ENCODE data around the gene HPN. TPM values are rescaled to one million over a fixed set of nuclear protein-coding genes. Genes with fewer than 3 reads are reported as not detected.

The HPN gene
- total RNA-seq, 6 experiments from 2014 or later, result not detected

GRCh38 chr19:35037716-35038622 is 3.6 kb upstream of the HPN start:
- DNase-seq, result no peak
- Mint-ChIP-seq H3K9me3 (no peaks in the 10 kb centered on the region), H3K4me1 (ENCODE audit: low read depth) (peaks cover 8% of the 10 kb centered on the region), H3K4me3 (no peak overlapping the region), H3K27ac (no peak overlapping the region; the same call in 1 of the 2 replicates), H3K27me3 (ENCODE audit: insufficient read depth) (peaks cover 11% of the 10 kb centered on the region), H3K36me3 (ENCODE audit: low read depth) (no peaks in the 10 kb centered on the region)
- TF ChIP-seq CTCF (IDR thresholded peaks at IDR 0.05), result no peak

GRCh38 chr19:35038623-35039512 is 2.7 kb upstream of the HPN start:
- H3K27me3 Mint-ChIP-seq (ENCODE audit: insufficient read depth), result peaks cover 11% of the 10 kb centered on the region

DNA sequence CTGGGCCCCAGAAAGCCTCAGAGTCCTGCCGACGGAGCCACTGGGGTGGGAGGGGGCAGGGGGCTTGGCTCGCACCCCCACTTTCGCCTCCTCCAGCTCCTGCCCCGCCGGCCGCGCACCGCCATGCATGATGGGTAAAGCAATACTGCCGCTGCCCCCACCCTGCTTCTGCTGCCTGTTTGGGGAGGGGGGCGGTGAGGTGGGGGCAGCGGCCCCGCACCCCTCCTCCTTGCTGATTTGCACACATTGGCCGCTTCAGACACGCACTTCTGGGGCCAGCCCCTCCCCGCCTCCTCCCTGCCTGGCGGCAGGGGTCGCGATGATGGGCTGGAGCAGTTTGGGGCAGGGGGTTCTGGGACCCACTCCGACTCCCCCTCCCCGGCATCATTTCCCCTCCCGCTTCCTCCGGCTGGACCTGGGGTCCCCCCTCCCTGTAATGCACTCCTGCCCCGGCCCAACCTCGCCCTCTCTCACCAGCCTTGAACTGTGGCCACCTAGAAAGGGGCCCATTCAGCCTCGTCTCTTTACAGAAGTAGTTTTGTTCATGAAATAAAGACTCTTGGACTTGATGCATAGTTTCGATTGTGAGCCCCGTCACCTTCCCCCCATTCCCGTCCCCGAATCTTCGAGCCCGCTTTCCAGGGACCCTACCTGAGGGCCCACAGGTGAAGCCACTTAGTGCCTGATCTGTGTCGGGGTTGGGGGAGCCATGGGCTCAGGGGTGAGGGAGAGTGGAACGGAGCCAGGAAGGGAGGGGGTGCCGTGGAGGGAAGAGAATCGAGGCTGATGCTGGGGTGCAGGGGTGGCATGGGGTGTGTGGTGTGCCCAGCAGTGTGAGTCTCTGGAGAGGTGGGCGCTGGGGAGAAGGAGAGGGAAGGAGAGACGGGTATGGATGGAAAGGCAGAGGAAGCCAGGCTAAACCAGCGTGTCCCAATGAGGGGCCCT is 1.4 kb upstream of the HPN start:
- DNase-seq, result no peak
- Mint-ChIP-seq H3K27ac (no peak overlapping the region), H3K4me1 (ENCODE audit: low read depth) (peaks cover 8% of the 10 kb centered on the region), H3K4me3 (no peak overlapping the region), H3K27me3 (ENCODE audit: insufficient read depth) (peaks cover 15% of the 10 kb centered on the region), H3K36me3 (ENCODE audit: low read depth) (no peaks in the 10 kb centered on the region), H3K9me3 (no peaks in the 10 kb centered on the region)
- TF ChIP-seq CTCF (IDR thresholded peaks at IDR 0.05), result no peak

More at GRCh38 chr19:35038623-35039512, 2.7 kb upstream of the HPN start:
- no peaks in the 10 kb centered on the region for H3K36me3 Mint-ChIP-seq (ENCODE audit: low read depth)
- no peak overlapping the region for H3K4me3 Mint-ChIP-seq
- no peaks in the 10 kb centered on the region for H3K9me3 Mint-ChIP-seq
- no peak overlapping the region for H3K27ac Mint-ChIP-seq
- no peak for DNase-seq
- no peak for TF ChIP-seq CTCF (IDR thresholded peaks at IDR 0.05)
- H3K4me1 Mint-ChIP-seq (ENCODE audit: low read depth), result peaks cover 8% of the 10 kb centered on the region

DNA sequence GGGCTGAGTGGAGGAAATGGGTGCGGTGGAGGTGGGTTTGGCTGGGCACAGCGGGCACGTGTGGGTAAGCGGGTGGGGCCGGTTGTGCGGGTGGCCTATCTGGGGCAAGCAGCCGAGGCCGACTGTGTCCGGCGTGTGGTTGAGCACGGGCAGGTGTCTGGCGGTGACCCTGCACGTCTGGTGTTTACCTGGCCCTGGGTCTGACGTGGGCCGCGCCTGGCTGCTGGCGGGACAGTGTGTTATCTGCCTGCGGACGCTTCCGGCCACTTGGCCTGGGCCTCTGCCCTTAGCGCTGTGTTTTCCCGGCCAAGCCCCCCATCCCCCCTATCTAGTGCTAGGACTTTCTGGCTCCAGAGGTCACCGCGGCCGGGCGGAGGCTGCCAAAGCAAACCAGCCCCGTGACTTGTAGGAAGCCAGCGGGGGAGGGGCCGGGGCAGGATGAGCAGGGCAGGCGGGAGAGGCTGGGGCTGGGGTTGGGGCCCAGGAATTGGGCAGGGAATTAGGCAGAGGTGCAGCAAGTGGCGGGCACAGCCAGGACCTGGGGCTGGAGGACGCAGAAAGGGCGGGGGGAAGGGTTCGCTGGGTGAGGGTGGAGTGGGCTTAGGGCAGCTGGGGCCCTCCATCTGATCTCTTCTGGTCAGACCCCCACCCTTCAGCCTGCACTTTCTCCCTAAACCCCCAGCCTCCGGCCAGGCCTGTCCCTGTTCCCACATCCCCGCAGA is 534 bp upstream of the HPN start:
- TF ChIP-seq CTCF (IDR thresholded peaks at IDR 0.05), result no peak
- Mint-ChIP-seq H3K36me3 (ENCODE audit: low read depth) (no peaks in the 10 kb centered on the region), H3K9me3 (no peaks in the 10 kb centered on the region), H3K4me3 (no peak overlapping the region), H3K27me3 (ENCODE audit: insufficient read depth) (peaks cover 15% of the 10 kb centered on the region), H3K27ac (no peak overlapping the region), H3K4me1 (ENCODE audit: low read depth) (peaks cover 8% of the 10 kb centered on the region)
- DNase-seq, result no peak
